22Rv1 (cell line): ENCODE results near the gene PPP1CC.

Experiments
- ZFX ChIP-seq: fragments of 450-650 bp; IDR thresholded peaks from 2 replicates; pipeline ENCODE4 v1.6.1; 2017; ENCODE audit warnings: antibody characterized with exemption, borderline replicate concordance
- TF ChIP-seq, protein P1 (sequence below): fragments of 450-650 bp; IDR thresholded peaks from 2 replicates; pipeline ENCODE4 v1.5.1; 2017; ENCODE audit warnings: mild to moderate bottlenecking

DNA sequence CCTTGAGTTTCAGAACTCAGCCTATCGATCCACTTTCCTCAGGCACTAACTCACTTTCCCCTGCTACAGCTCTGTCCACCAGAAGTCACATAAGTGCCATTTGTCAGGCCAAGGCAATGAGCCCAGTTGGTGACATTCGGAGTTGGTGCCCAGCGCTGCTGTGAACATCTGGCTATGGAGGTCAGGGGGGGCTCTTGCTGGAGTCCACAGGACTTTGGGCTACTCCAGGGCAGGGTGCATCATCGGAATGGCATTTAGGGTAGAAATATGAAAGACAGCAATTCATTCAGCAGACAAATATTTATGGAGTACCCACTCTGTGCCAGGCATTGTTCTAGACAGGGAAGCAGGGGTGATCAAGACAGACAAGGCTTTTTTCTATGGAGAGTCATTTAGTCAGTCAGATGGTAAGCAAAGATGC, 1.5 kb upstream of the PPP1CC start:
- TF ChIP-seq, protein P1, sequence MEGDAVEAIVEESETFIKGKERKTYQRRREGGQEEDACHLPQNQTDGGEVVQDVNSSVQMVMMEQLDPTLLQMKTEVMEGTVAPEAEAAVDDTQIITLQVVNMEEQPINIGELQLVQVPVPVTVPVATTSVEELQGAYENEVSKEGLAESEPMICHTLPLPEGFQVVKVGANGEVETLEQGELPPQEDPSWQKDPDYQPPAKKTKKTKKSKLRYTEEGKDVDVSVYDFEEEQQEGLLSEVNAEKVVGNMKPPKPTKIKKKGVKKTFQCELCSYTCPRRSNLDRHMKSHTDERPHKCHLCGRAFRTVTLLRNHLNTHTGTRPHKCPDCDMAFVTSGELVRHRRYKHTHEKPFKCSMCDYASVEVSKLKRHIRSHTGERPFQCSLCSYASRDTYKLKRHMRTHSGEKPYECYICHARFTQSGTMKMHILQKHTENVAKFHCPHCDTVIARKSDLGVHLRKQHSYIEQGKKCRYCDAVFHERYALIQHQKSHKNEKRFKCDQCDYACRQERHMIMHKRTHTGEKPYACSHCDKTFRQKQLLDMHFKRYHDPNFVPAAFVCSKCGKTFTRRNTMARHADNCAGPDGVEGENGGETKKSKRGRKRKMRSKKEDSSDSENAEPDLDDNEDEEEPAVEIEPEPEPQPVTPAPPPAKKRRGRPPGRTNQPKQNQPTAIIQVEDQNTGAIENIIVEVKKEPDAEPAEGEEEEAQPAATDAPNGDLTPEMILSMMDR = no peak
- no peak for TF ChIP-seq ZFX
